Measurements from ENCODE around the gene GAPDH.

- TF ChIP-seq REST (IDR thresholded peaks at IDR 0.05): no peak
- peak; percentile 28; the same call in 2 of the 3 replicates for TF ChIP-seq CTCF (IDR thresholded peaks at IDR 0.05)
- no peak for TF ChIP-seq ELK1 (IDR thresholded peaks at IDR 0.05; ENCODE audit: low read depth, low read length)
- TF ChIP-seq POLR2A (IDR thresholded peaks at IDR 0.05; ENCODE audit: low read length): no peak
- no peak for TF ChIP-seq MAFK (IDR thresholded peaks at IDR 0.05; ENCODE audit: partially characterized antibody)
- TF ChIP-seq RAD21 (conservative IDR thresholded peaks at IDR 0.05 in 1 of 2, IDR thresholded peaks at IDR 0.05 in 1 of 2): peak; percentile 16 to 29; a peak in 1 of 5 replicates
- no peak for TF ChIP-seq HDAC2 (IDR thresholded peaks at IDR 0.05)
- TF ChIP-seq MAX (IDR thresholded peaks at IDR 0.05): no peak
- no peak for TF ChIP-seq NR3C1 (IDR thresholded peaks at IDR 0.05)
- no peak for TF ChIP-seq ZSCAN20 (CRISPR knock-in tag; IDR thresholded peaks at IDR 0.05)
- TF ChIP-seq EP300 (IDR thresholded peaks at IDR 0.05): no peak
- TF ChIP-seq BHLHE40 (IDR thresholded peaks at IDR 0.05; ENCODE audit: low read depth, low read length): no peak
- TF ChIP-seq JUN (IDR thresholded peaks at IDR 0.05): no peak
- TF ChIP-seq CHD2 (IDR thresholded peaks at IDR 0.05; ENCODE audit: low read length, partially characterized antibody): no peak
These were observed 47.9 kb downstream of the GAPDH start for GRCh38 chr12:6582196-6582595.

Data from A549 (cell line).